ENCODE measurements around the gene WNT2B.

DNA sequence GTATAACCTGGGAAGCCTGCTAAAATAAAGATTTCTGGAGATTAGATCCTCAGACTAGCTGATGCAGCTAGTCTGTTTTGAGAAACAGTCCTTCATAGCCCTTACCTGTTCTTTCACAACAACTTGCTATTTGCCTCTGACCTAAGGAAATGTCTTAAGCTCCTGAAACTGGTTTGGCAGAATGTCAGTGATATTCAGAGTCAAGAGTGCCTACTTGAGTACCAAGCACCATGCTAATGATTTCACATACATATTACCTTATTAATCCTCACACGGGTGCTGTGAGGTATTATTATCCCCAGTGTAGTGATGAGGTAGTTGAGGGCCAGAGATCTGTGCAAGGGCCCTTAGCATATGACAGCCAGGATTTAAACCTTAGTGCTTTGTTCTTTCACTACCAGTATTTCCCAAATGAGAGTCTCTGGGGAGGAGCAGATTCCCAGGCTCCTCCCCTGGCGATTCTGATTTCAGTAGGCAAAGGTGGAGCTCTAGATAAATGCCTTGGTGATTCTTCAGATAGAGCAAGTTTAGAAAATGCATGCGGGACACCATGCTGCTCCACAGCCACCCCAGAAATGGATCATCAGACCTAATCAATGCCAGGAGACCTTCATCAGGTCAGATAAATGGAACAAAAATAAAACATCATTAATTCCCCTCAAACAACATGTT, 47.4 kb upstream of the WNT2B start:
- TF ChIP-seq, protein P1, sequence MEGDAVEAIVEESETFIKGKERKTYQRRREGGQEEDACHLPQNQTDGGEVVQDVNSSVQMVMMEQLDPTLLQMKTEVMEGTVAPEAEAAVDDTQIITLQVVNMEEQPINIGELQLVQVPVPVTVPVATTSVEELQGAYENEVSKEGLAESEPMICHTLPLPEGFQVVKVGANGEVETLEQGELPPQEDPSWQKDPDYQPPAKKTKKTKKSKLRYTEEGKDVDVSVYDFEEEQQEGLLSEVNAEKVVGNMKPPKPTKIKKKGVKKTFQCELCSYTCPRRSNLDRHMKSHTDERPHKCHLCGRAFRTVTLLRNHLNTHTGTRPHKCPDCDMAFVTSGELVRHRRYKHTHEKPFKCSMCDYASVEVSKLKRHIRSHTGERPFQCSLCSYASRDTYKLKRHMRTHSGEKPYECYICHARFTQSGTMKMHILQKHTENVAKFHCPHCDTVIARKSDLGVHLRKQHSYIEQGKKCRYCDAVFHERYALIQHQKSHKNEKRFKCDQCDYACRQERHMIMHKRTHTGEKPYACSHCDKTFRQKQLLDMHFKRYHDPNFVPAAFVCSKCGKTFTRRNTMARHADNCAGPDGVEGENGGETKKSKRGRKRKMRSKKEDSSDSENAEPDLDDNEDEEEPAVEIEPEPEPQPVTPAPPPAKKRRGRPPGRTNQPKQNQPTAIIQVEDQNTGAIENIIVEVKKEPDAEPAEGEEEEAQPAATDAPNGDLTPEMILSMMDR (IDR thresholded peaks at IDR 0.05) = no peak
- TF ChIP-seq EZH2 (IDR thresholded peaks at IDR 0.05; ENCODE audit: borderline replicate concordance, insufficient read depth, low read depth, low read length, poor library complexity, severe bottlenecking) = no peak
